ENCODE results near the gene KIFC1. TPM values are rescaled to one million over a fixed set of nuclear protein-coding genes. Genes with fewer than 3 reads are reported as not detected.

The KIFC1 gene
- total and polyA plus RNA-seq, 9 of the 15 experiments (the other 6 are each of a cell fraction or from before 2014, with no cell fraction given) = 1.3 to 95.2 (median 76.9) TPM

- TF ChIP-seq SIRT6 (IDR thresholded peaks at IDR 0.05; ENCODE audit: low read depth, low read length) (no peak), TAF1 (IDR thresholded peaks at IDR 0.05; ENCODE audit: control insufficient read depth, extremely low read depth, insufficient read depth, low read length, severe bottlenecking) (peak; percentile 69), RBM15 (IDR thresholded peaks at IDR 0.05; ENCODE audit: insufficient read depth, low read length) (no peak), CGGBP1 (CRISPR knock-in tag; IDR thresholded peaks at IDR 0.05) (no peak), ZNF584 (CRISPR knock-in tag; IDR thresholded peaks at IDR 0.05; ENCODE audit: low read depth) (no peak), AFF1 (IDR thresholded peaks at IDR 0.05; ENCODE audit: low read depth in 1 of 2, partially characterized antibody in 2 of 2) (peak in 1 of 2 experiments; percentile 48), RBM14 (IDR thresholded peaks at IDR 0.05; ENCODE audit: borderline replicate concordance, insufficient read depth, low read depth, low read length) (no peak), RUNX1 (IDR thresholded peaks at IDR 0.05; ENCODE audit: low read depth) (peak; percentile 49), MYNN (IDR thresholded peaks at IDR 0.05) (peak; percentile 83), MYNN (CRISPR knock-in tag; IDR thresholded peaks at IDR 0.05) (no peak), RFX1 (IDR thresholded peaks at IDR 0.05) (no peak), ZMIZ1 (IDR thresholded peaks at IDR 0.05; ENCODE audit: low read depth in 2 of 2, low read length in 2 of 2) (no peak)
Observed at GRCh38 chr6:33410050-33410710, 18.6 kb downstream of the KIFC1 start (continued).
